Measurements from ENCODE around the gene INSIG1.

The INSIG1 gene

GRCh38 chr7:155297517-155298287, at the start of gene INSIG1:
INSIG1 (plus strand) TSS chr7:155297878; CDS start chr7:155298286, 408 bp downstream.
- peak; percentile 47 to 78 for DNase-seq

GRCh38 chr7:155248366-155248756, 49.3 kb upstream of the INSIG1 start:
- no peak for DNase-seq

GRCh38 chr7:155251831-155252230, 45.8 kb upstream of the INSIG1 start:
- DNase-seq, result no peak

GRCh38 chr7:155252444-155252887, 45.2 kb upstream of the INSIG1 start:
- no peak for DNase-seq

GRCh38 chr7:155252892-155253501, 44.7 kb upstream of the INSIG1 start:
- no peak for DNase-seq

GRCh38 chr7:155254018-155254417, 43.7 kb upstream of the INSIG1 start:
- no peak for DNase-seq

- no peak for DNase-seq
These were observed 42.6 kb upstream of the INSIG1 start for GRCh38 chr7:155255071-155255470.

GRCh38 chr7:155255621-155256020, 42.1 kb upstream of the INSIG1 start:
- no peak for DNase-seq

- DNase-seq, result no peak
These were observed 41.5 kb upstream of the INSIG1 start for GRCh38 chr7:155256081-155256760.

GRCh38 chr7:155256761-155257481, 40.8 kb upstream of the INSIG1 start:
- DNase-seq, result no peak

- no peak for DNase-seq
These were observed 40.0 kb upstream of the INSIG1 start for GRCh38 chr7:155257482-155258225.

GRCh38 chr7:155258226-155258560, 39.5 kb upstream of the INSIG1 start:
- DNase-seq, result no peak

- no peak for DNase-seq
These were observed 37.7 kb upstream of the INSIG1 start for GRCh38 chr7:155259866-155260497.

- DNase-seq, result no peak
These were observed 37.2 kb upstream of the INSIG1 start for GRCh38 chr7:155260498-155260872.

- DNase-seq, result no peak
These were observed 36.4 kb upstream of the INSIG1 start for GRCh38 chr7:155261031-155261985.

- no peak for DNase-seq
These were observed 35.6 kb upstream of the INSIG1 start for GRCh38 chr7:155262031-155262430.

- no peak for DNase-seq
These were observed 34.6 kb upstream of the INSIG1 start for GRCh38 chr7:155263051-155263450.

GRCh38 chr7:155263581-155264143, 34.0 kb upstream of the INSIG1 start:
- DNase-seq, result no peak

GRCh38 chr7:155265144-155265543, 32.5 kb upstream of the INSIG1 start:
- no peak for DNase-seq

- no peak for DNase-seq
These were observed 31.7 kb upstream of the INSIG1 start for GRCh38 chr7:155265961-155266360.

GRCh38 chr7:155266440-155266839, 31.2 kb upstream of the INSIG1 start:
- no peak for DNase-seq
